ENCODE results near the gene OR1Q1.

OR1Q1 gene

DNA sequence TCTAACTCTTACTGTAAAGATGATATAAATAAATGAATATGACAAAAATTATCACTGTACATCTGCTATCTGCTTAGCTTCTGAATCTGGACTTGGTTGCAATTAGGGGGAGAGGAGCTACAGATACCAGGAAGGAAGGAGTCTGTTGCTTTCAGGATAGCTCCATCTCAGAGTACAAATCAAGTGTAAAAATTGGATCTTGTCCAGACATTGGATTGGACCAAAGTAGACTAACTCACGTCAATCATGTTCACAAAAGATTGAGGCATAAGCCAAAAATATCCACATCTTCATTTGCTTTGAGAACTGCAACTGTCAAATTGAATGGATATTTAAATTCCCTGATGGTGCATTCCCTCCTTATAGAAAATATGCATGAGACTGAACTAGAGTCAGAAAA is 8.8 kb upstream of the OR1Q1 start:
- TF ChIP-seq MAX (IDR thresholded peaks at IDR 0.05; ENCODE audit: low read depth, low read length) = no peak
- DNase-seq (ENCODE audit: low read depth) = no peak
- H3K4me3 ChIP-seq (ENCODE audit: low read depth, low read length) = no peak overlapping the region

DNA sequence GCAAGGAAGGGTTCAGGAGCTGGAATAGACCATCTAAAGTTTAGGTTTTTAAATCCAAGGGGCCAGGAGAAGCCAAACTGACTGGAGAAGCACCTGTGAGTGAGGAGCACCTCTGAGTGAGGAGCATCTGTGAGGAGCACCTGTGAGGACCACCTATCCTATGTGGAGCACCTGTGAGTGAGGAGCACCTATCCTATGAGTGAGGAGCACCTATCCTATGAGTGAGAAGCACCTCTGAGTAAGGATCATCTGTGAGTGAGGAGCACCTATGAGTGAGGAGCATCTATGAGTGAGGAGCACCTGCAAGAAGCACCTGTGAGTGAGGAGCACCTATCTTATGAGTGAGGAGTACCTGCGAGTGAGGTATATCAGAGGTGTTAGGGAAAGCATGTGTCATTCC is 8.0 kb upstream of the OR1Q1 start:
- no peak for DNase-seq (ENCODE audit: low read depth)
- H3K4me3 ChIP-seq (ENCODE audit: low read depth, low read length) = no peak overlapping the region
- no peak for TF ChIP-seq CTCF (IDR thresholded peaks at IDR 0.05; ENCODE audit: low read depth, low read length)
- no peak for TF ChIP-seq MAX (IDR thresholded peaks at IDR 0.05; ENCODE audit: low read depth, low read length)
- no peak for TF ChIP-seq MYC (IDR thresholded peaks at IDR 0.05; ENCODE audit: low read depth, low read length)

- no peak overlapping the region for H3K4me3 ChIP-seq (ENCODE audit: low read depth, low read length)
- TF ChIP-seq MYC (IDR thresholded peaks at IDR 0.05; ENCODE audit: low read depth, low read length) (no peak), MAX (IDR thresholded peaks at IDR 0.05; ENCODE audit: low read depth, low read length) (no peak), CTCF (IDR thresholded peaks at IDR 0.05; ENCODE audit: low read depth, low read length) (no peak), POLR2A (IDR thresholded peaks at IDR 0.05; ENCODE audit: extremely low read depth, insufficient read length) (no peak)
- DNase-seq (ENCODE audit: low read depth) = no peak
Observed at GRCh38 chr9:122609804-122610203, 4.7 kb upstream of the OR1Q1 start.

DNA sequence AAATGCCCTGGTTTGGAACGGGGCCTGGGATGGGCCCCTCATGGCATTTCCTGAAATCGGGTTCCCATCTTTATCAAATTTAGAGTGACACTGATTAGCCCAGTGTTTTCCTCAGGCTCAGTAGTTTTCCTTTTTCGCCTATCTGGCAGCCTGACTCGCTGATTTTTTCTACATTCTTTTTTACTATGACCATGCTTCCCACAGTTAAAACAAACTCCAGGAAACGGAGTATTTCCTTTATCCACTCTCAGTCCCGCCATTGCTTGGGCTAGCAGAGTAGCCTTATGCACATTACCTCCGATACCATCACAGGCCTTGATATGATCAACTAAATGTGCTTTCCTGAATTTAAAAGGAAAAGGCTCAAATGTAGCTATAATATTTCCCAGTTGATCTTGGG is 5.5 kb downstream of the OR1Q1 start:
- no peak overlapping the region for H3K4me3 ChIP-seq (ENCODE audit: low read depth, low read length)
- no peak for DNase-seq (ENCODE audit: low read depth)

DNA sequence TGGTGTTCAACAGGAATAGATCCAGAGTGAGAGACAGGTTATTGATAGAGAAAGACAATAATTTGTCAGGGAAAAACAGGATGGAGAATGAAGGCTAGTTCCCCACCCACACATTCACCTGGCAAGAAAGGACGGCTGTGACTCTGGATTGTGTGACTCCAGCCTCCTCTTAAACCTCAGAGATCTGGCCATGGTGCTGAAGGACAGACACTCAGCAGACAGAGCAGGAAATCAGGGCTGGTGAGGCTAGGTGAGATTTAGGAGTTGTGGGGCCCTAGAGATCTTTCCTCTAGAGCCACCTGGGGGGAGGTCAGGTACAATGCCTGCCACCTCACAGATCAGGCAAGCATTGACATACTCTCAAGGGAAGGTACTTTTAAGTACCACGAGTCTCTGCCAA is 27.7 kb downstream of the OR1Q1 start:
- no peak overlapping the region for H3K4me3 ChIP-seq (ENCODE audit: low read depth, low read length)
- DNase-seq (ENCODE audit: low read depth) = peak; percentile 25
- TF ChIP-seq MYC (IDR thresholded peaks at IDR 0.05; ENCODE audit: low read depth, low read length) = no peak
- no peak for TF ChIP-seq POLR2A (IDR thresholded peaks at IDR 0.05; ENCODE audit: extremely low read depth, insufficient read length)
- TF ChIP-seq MAX (IDR thresholded peaks at IDR 0.05; ENCODE audit: low read depth, low read length) = no peak

More for the DNA sequence above, 5.5 kb downstream of the OR1Q1 start:
- TF ChIP-seq MAX (IDR thresholded peaks at IDR 0.05; ENCODE audit: low read depth, low read length) (no peak), POLR2A (IDR thresholded peaks at IDR 0.05; ENCODE audit: extremely low read depth, insufficient read length) (no peak), CTCF (IDR thresholded peaks at IDR 0.05; ENCODE audit: low read depth, low read length) (no peak), MYC (IDR thresholded peaks at IDR 0.05; ENCODE audit: low read depth, low read length) (no peak)

DNA sequence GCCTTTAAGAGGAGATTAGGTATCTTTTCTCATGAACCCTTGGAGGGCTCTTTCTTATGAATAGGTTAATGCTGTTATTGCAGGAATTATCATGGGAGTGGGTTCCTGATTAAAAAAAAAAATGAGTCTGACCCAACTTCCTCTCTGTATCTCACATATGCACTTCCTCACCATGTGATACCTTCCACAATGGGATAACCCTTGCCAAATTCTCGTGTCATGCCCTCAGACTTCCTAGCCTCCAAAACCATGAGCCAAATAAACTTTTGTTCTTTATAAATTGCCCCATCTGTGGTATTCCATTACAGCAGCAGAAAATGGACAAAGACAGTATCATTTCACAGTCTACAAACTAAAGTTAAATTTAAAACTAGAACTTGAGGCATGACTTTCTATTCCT is 41.8 kb downstream of the OR1Q1 start:
- no peak for TF ChIP-seq POLR2A (IDR thresholded peaks at IDR 0.05; ENCODE audit: extremely low read depth, insufficient read length)
- TF ChIP-seq MAX (IDR thresholded peaks at IDR 0.05; ENCODE audit: low read depth, low read length) = no peak
- no peak for TF ChIP-seq CTCF (IDR thresholded peaks at IDR 0.05; ENCODE audit: low read depth, low read length)
- no peak for TF ChIP-seq MYC (IDR thresholded peaks at IDR 0.05; ENCODE audit: low read depth, low read length)
- DNase-seq (ENCODE audit: low read depth) = no peak

DNA sequence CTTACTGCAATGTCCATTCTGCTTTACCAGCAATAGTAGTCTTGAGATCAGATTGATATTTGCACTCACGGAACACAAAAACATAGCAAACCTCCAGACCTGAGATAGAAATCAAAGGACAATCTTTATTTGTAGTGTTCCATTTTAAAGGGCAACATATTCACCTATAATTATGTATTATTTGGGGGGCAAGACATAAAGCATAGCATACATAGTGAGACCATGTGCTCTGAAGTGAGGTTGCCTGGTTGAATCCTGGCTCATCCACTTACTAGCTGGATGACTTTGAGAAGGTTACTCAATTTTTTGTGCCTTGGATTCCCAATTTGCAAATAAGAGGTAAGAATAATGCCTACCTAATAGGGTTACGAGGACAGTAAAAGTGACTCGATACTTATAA is 43.0 kb downstream of the OR1Q1 start, which contains the start of gene OR1B1:
Gene OR1B1, minus strand, starts transcription at position 101 of the 400 bp plus-strand sequence.
- TF ChIP-seq POLR2A (IDR thresholded peaks at IDR 0.05; ENCODE audit: extremely low read depth, insufficient read length) (no peak), MYC (IDR thresholded peaks at IDR 0.05; ENCODE audit: low read depth, low read length) (no peak), CTCF (IDR thresholded peaks at IDR 0.05; ENCODE audit: low read depth, low read length) (no peak)
- no peak for DNase-seq (ENCODE audit: low read depth)

More for the DNA sequence above, 41.8 kb downstream of the OR1Q1 start:
- H3K4me3 ChIP-seq (ENCODE audit: low read depth, low read length) = no peak overlapping the region

More for the DNA sequence above, 43.0 kb downstream of the OR1Q1 start, which contains the start of gene OR1B1:
- H3K4me3 ChIP-seq (ENCODE audit: low read depth, low read length) = no peak within 1 kb of the TSS

All from NB4 (cell line).